Prostate gland (tissue), 2 donors: Measurements from ENCODE around the gene FAS.

Experiments used
- POLR2A ChIP-seq: fragments of 450-650 bp; IDR thresholded peaks from one replicate; pipeline ENCODE4 v1.6.1; 2016; ENCODE audit warnings: antibody characterized with exemption, mild to moderate bottlenecking
- POLR2AphosphoS5 ChIP-seq: sonication (generic); formaldehyde crosslinking; IDR thresholded peaks from one replicate; pipeline ENCODE4 v1.6.1; 2017; ENCODE audit warnings: antibody characterized with exemption
- TF ChIP-seq, protein P1 (sequence below), 4 experiments: fragments of 200-600 bp in 2 of 4; fragments of 450-650 bp in 2 of 4; sonication (generic) in 2 of 4; IDR thresholded peaks; 1 replicate in 3 of 4; 2 replicates in 1 of 4; pipeline ENCODE4 v1.5.1; 2016 to 2019; ENCODE audit warnings: antibody characterized with exemption in 4 of 4, mild to moderate bottlenecking in 2 of 4, moderate library complexity in 2 of 4

DNA sequence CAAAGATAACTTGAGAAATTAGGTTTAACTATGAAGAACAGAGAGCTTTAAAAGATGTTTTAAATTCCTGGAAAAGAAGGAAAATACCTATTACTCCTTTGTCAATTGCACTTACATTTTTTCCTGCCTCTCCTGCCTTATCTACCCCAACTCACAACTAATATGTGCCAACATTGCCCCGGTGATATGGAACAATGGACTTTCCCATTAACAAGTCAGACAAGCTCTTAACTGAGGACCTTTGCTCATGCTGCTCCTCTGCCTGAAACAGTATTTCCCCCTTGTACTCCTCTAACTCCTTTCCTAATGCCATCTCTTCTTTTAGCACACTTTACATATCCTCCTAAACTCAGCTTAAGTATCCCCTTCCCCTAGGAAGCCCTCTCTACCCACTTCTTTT lies 33.2 kb upstream of the FAS start:
- TF ChIP-seq, protein P1, sequence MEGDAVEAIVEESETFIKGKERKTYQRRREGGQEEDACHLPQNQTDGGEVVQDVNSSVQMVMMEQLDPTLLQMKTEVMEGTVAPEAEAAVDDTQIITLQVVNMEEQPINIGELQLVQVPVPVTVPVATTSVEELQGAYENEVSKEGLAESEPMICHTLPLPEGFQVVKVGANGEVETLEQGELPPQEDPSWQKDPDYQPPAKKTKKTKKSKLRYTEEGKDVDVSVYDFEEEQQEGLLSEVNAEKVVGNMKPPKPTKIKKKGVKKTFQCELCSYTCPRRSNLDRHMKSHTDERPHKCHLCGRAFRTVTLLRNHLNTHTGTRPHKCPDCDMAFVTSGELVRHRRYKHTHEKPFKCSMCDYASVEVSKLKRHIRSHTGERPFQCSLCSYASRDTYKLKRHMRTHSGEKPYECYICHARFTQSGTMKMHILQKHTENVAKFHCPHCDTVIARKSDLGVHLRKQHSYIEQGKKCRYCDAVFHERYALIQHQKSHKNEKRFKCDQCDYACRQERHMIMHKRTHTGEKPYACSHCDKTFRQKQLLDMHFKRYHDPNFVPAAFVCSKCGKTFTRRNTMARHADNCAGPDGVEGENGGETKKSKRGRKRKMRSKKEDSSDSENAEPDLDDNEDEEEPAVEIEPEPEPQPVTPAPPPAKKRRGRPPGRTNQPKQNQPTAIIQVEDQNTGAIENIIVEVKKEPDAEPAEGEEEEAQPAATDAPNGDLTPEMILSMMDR (IDR thresholded peaks at IDR 0.05) = no peak
- TF ChIP-seq POLR2A = no peak
- no peak for TF ChIP-seq POLR2AphosphoS5
